Trophoblast cell (in vitro differentiated cells and primary cell): ENCODE results near the gene WDR62.
A peak's percentile ranks its signal among the peaks of the same experiment; 100 is the strongest.
"Not testable (repeated sequence)": the region's sequence is repeated elsewhere in the genome, so short reads cannot be mapped to it uniquely, and the experiment has no call there.

Experiments
- DNase-seq, 2 donors: peaks; one replicate each; pipeline ENCODE4 v3.0.0-alpha.2; 2016
- H2AFZ ChIP-seq: 2 replicates; pipeline ENCODE4 v1.6.1; 2013; ENCODE audit warnings: low read length, moderate library complexity, mild to moderate bottlenecking; ENCODE audit not compliant: insufficient read depth, poor library complexity
- H2AK5ac ChIP-seq: 2 replicates; pipeline ENCODE4 v1.6.1; 2013; ENCODE audit warnings: mild to moderate bottlenecking, low read length
- H2BK120ac ChIP-seq: 2 replicates; pipeline ENCODE4 v1.6.1; 2013; ENCODE audit warnings: low read length, mild to moderate bottlenecking, moderate library complexity; ENCODE audit not compliant: insufficient read depth, poor library complexity
- H2BK12ac ChIP-seq: 2 replicates; pipeline ENCODE4 v1.6.1; 2013; ENCODE audit warnings: mild to moderate bottlenecking, low read length, moderate library complexity
- H2BK5ac ChIP-seq: 2 replicates; pipeline ENCODE4 v1.6.1; 2013; ENCODE audit warnings: low read length, low read depth, moderate library complexity, mild to moderate bottlenecking; ENCODE audit not compliant: poor library complexity
- H3K14ac ChIP-seq: 2 replicates; pipeline ENCODE4 v1.6.1; 2013; ENCODE audit warnings: mild to moderate bottlenecking, low read length
- H3K18ac ChIP-seq: 2 replicates; pipeline ENCODE4 v1.6.1; 2013; ENCODE audit warnings: mild to moderate bottlenecking, low read length
- H3K23ac ChIP-seq: 2 replicates; pipeline ENCODE4 v1.6.1; 2013; ENCODE audit warnings: low read length
- H3K27ac ChIP-seq: 2 replicates; pipeline ENCODE4 v1.5.1; 2013; ENCODE audit warnings: low read depth, mild to moderate bottlenecking, inconsistent platforms, low read length, moderate library complexity
- H3K27me3 ChIP-seq: 2 replicates; pipeline ENCODE4 v1.6.1; 2013; ENCODE audit warnings: inconsistent platforms, mild to moderate bottlenecking, low read length, moderate library complexity; ENCODE audit not compliant: insufficient read depth
- H3K36me3 ChIP-seq, 2 experiments: 1 replicate in 1 of 2; 2 replicates in 1 of 2; pipeline ENCODE4 v1.6.1; 2013; ENCODE audit warnings: low read length in 2 of 2, mild to moderate bottlenecking in 2 of 2, moderate library complexity in 1 of 2; ENCODE audit not compliant: insufficient read depth in 2 of 2, control insufficient read depth in 1 of 2
- H3K4ac ChIP-seq: 2 replicates; pipeline ENCODE4 v1.6.1; 2013; ENCODE audit warnings: low read depth, mild to moderate bottlenecking, low read length, moderate library complexity
- H3K4me1 ChIP-seq, 2 experiments: 1 replicate in 1 of 2; 2 replicates in 1 of 2; pipeline ENCODE4 v1.6.1; 2013; ENCODE audit warnings: low read length in 2 of 2, mild to moderate bottlenecking in 2 of 2, moderate library complexity in 1 of 2; ENCODE audit not compliant: insufficient read depth in 2 of 2, control insufficient read depth in 1 of 2
- H3K4me2 ChIP-seq: 2 replicates; pipeline ENCODE4 v1.6.1; 2013; ENCODE audit warnings: inconsistent platforms, mild to moderate bottlenecking, low read length, moderate library complexity
- H3K4me3 ChIP-seq: 2 replicates; pipeline ENCODE4 v1.5.1; 2013; ENCODE audit warnings: mild to moderate bottlenecking, low read depth, low read length, inconsistent platforms
- H3K79me1 ChIP-seq: one replicate; pipeline ENCODE4 v1.6.1; 2013; ENCODE audit warnings: low read length
- H3K79me2 ChIP-seq: 2 replicates; pipeline ENCODE4 v1.6.1; 2013; ENCODE audit warnings: low read length, mild to moderate bottlenecking; ENCODE audit not compliant: control insufficient read depth, insufficient read depth, poor library complexity
- H3K9ac ChIP-seq: 2 replicates; pipeline ENCODE4 v1.6.1; 2013; ENCODE audit warnings: mild to moderate bottlenecking, low read length
- H3K9me3 ChIP-seq: 2 replicates; pipeline ENCODE4 v1.6.1; 2013; ENCODE audit warnings: low read depth, mild to moderate bottlenecking, control low read depth, inconsistent platforms, low read length; ENCODE audit not compliant: insufficient read depth
- H4K12ac ChIP-seq: 2 replicates; pipeline ENCODE4 v1.6.1; 2013; ENCODE audit warnings: low read depth, mild to moderate bottlenecking, low read length, moderate library complexity
- H4K8ac ChIP-seq: 2 replicates; pipeline ENCODE4 v1.6.1; 2013; ENCODE audit warnings: low read depth, mild to moderate bottlenecking, low read length, moderate library complexity
- H4K91ac ChIP-seq: one replicate; pipeline ENCODE4 v1.6.1; 2013; ENCODE audit warnings: low read depth, mild to moderate bottlenecking, low read length, moderate library complexity
- WGBS: extraction: QIAGEN DNeasy Blood & Tissue Kit; methylation state at CpG from one replicate; pipeline ENCODE4 v1.1.7; 2013; ENCODE audit warnings: missing lambda C conversion rate; ENCODE audit not compliant: insufficient read length, insufficient coverage; ENCODE audit errors: extremely low coverage; 5-methylcytosine and 5-hydroxymethylcytosine counted together

The WDR62 gene

DNA sequence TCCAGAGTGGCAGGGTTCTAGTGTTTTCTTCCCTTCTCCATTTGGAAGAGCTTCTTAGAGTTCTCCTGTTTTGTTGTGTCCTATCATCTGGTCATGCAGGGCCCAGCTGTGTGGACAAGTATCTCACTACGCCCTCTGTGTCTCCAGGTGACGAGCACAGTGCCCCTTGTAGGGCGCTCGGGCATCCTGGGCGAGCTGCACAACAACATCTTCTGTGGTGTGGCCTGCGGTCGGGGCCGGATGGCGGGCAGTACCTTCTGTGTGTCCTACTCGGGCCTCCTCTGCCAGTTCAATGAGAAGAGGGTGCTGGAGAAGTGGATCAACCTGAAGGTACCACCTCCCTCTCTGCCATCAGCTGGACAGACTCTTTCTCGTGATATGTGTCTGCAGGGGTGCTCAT, 13.0 kb downstream of the WDR62 start:
- H3K18ac ChIP-seq = no peak overlapping the region
- H3K4me1 ChIP-seq = no peaks in the 10 kb centered on the region
- no peak overlapping the region for H3K27ac ChIP-seq
- no peak overlapping the region for H4K12ac ChIP-seq
- no peak overlapping the region for H2AFZ ChIP-seq
- H3K9me3 ChIP-seq = peaks cover 3% of the 10 kb centered on the region
- no peak overlapping the region for H4K8ac ChIP-seq
- no peaks in the 10 kb centered on the region for H3K27me3 ChIP-seq
- WGBS = no CpG with 5 or more reads among the region's 11 CpGs
- no peak overlapping the region for H3K9ac ChIP-seq
- no peak overlapping the region for H3K23ac ChIP-seq
- no peak overlapping the region for H3K4ac ChIP-seq
- no peaks in the 10 kb centered on the region for H3K79me2 ChIP-seq
- no peak for DNase-seq
- H3K4me2 ChIP-seq = no peak overlapping the region
- no peak overlapping the region for H2AK5ac ChIP-seq
- H3K79me1 ChIP-seq = no peaks in the 10 kb centered on the region
- H3K14ac ChIP-seq = no peak overlapping the region
- no peak overlapping the region for H2BK12ac ChIP-seq
- H4K91ac ChIP-seq = no peak overlapping the region
- H3K4me3 ChIP-seq = peak overlapping the region; percentile 9
- no peak overlapping the region for H2BK5ac ChIP-seq
- peaks cover 38 to 41% of the 10 kb centered on the region in 2 experiments for H3K36me3 ChIP-seq
- H2BK120ac ChIP-seq = no peak overlapping the region

DNA sequence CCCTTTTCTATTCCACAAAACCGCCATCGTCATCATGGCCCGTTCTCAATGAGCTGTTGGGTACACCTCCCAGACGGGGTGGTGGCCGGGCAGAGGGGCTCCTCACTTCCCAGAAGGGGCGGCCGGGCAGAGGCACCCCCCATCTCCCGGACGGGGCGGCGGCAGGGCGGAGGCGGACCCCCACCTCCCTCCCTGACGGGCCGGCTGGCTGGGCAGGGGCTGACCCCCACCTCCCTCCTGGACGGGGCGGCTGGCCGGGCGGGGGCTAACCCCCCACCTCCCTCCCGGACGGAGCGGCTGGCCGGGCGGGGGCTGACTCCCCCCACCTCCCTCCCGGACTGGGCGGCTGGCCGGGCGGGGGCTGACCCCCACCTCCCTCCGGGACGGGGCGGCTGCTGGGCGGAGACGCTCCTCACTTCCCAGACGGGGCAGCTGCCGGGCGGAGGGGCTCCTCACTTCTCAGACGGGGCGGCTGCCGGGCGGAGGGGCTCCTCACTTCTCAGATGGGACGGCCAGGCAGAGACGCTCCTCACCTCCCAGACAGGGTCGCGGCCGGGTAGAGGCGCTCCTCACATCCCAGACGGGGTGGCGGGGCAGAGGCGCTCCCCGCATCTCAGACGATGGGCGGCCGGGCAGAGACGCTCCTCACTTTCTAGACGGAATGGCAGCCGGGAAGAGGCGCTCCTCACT, 14.3 kb downstream of the WDR62 start:
- H3K4me1 ChIP-seq, H3K9me3 ChIP-seq, H3K79me2 ChIP-seq, H2BK5ac ChIP-seq, H3K23ac ChIP-seq, H3K79me1 ChIP-seq, H3K4ac ChIP-seq, H3K27me3 ChIP-seq, H2AFZ ChIP-seq, H3K27ac ChIP-seq, H4K91ac ChIP-seq, H4K12ac ChIP-seq, H2AK5ac ChIP-seq, DNase-seq, H3K4me3 ChIP-seq, H3K4me2 ChIP-seq, H4K8ac ChIP-seq, H2BK12ac ChIP-seq, H3K14ac ChIP-seq, H3K9ac ChIP-seq, H2BK120ac ChIP-seq, H3K18ac ChIP-seq: not testable (repeated sequence)
- WGBS = no CpG with 5 or more reads among the region's 57 CpGs
- peaks cover 42 to 49% of the 10 kb centered on the region in 2 experiments for H3K36me3 ChIP-seq

DNA sequence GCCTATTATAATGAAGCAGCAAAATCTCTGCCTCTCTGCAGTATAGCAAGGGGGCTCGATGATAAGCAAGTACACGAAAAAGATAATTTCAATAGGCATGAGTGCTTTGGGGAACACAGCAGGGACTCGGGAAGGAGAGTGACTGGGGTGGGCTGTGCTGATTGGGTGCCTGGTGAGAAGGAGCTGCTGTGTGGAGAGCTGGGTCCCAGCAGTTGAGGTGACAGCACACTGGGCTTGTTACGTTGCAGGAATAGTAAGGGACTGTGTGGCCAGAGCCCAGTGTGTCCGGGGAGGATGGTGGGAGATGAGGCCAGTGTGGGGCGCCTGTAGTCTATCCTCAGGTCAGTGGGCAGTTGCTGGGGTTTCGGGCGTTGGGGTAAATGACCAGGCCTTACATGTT, 17.4 kb downstream of the WDR62 start:
- no peak overlapping the region for H3K18ac ChIP-seq
- H2AFZ ChIP-seq = no peak overlapping the region
- WGBS = no CpG with 5 or more reads among the region's 8 CpGs
- no peak overlapping the region for H3K4me3 ChIP-seq
- H3K23ac ChIP-seq = no peak overlapping the region
- no peaks in the 10 kb centered on the region for H3K4me1 ChIP-seq
- H3K9me3 ChIP-seq = no peaks in the 10 kb centered on the region
- no peak overlapping the region for H3K27ac ChIP-seq
- no peak overlapping the region for H2BK120ac ChIP-seq
- H3K9ac ChIP-seq = no peak overlapping the region
- no peak overlapping the region for H2BK12ac ChIP-seq
- H2AK5ac ChIP-seq = no peak overlapping the region
- no peak overlapping the region for H4K8ac ChIP-seq
- no peak overlapping the region for H4K91ac ChIP-seq
- H3K4ac ChIP-seq = no peak overlapping the region
- H3K36me3 ChIP-seq = peaks cover 34 to 38% of the 10 kb centered on the region in 2 experiments
- no peak overlapping the region for H2BK5ac ChIP-seq
- no peak overlapping the region for H3K14ac ChIP-seq
- H4K12ac ChIP-seq = no peak overlapping the region
- H3K4me2 ChIP-seq = no peak overlapping the region
- H3K79me2 ChIP-seq = no peaks in the 10 kb centered on the region
- no peaks in the 10 kb centered on the region for H3K79me1 ChIP-seq
- DNase-seq = no peak
- H3K27me3 ChIP-seq = no peaks in the 10 kb centered on the region

DNA sequence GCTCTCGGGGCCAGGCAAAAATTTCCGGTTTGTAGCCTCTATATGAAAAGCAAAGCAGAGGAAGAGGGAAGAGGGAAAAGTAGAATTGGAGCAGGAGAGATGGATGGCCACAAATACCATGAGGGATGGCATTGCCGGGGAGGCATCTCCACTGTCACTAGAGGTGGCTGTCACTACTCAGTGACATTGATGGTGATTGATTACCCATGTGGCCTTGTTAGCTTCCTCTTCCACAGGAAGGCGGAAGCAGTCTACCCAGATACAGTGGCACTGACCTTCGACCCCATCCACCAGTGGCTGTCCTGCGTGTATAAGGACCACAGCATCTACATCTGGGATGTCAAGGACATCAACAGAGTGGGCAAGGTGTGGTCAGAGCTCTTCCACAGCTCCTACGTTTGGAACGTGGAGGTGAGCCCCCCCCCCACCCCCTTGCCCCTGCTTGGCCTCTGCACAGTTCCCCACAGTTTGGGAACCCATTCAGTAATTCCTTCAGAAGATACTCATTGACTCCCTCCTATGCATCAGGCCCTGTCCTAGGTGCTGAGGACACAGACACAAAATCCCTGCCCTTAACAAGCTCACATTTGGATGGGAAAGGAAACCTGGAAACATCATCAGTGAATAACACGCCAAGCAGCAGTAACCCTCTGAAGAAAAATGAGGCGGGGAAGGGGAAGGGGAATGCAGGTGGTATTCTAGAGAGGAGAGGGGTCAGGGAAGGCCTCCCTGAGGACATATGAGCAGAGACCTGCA, 18.6 kb downstream of the WDR62 start:
- Histone ChIP-seq H3K4me1 (no peaks in the 10 kb centered on the region), H3K9ac (no peak overlapping the region), H2BK120ac (no peak overlapping the region), H4K12ac (no peak overlapping the region), H4K8ac (no peak overlapping the region), H3K27me3 (no peaks in the 10 kb centered on the region), H2AFZ (no peak overlapping the region), H3K14ac (no peak overlapping the region), H2AK5ac (no peak overlapping the region), H3K36me3 (peaks cover 29 to 31% of the 10 kb centered on the region in 2 experiments), H3K18ac (no peak overlapping the region), H4K91ac (no peak overlapping the region), H3K23ac (no peak overlapping the region), H3K9me3 (no peaks in the 10 kb centered on the region), H3K4me2 (no peak overlapping the region), H3K4ac (no peak overlapping the region), H3K79me1 (no peaks in the 10 kb centered on the region), H2BK12ac (no peak overlapping the region), H3K79me2 (no peaks in the 10 kb centered on the region), H3K27ac (no peak overlapping the region), H2BK5ac (no peak overlapping the region), H3K4me3 (no peak overlapping the region)
- WGBS = no CpG with 5 or more reads among the region's 10 CpGs
- DNase-seq = no peak
